Type B pancreatic cell (in vitro differentiated cells): ENCODE results near the gene FERMT3. TPM values are rescaled to one million over a fixed set of nuclear protein-coding genes. Genes with fewer than 3 reads are reported as not detected.

ENCODE experiments used
- DNase-seq: peaks from one replicate; pipeline ENCODE4 v3.0.0; 2021; ENCODE audit warnings: mixed read lengths; ENCODE audit not compliant: unreplicated experiment; ENCODE audit errors: extremely low spot score
- H3K27ac Mint-ChIP-seq: 2 replicates; pipeline ENCODE4 v1.8.0; 2021; ENCODE audit warnings: mild to moderate bottlenecking, mixed read lengths
- H3K27me3 Mint-ChIP-seq: 2 replicates; pipeline ENCODE4 v1.8.0; 2021; ENCODE audit warnings: mixed read lengths
- H3K36me3 Mint-ChIP-seq: 2 replicates; pipeline ENCODE4 v1.8.0; 2021; ENCODE audit warnings: mixed read lengths
- H3K4me1 Mint-ChIP-seq: one replicate; pipeline ENCODE4 v1.8.0; 2021; ENCODE audit warnings: mixed read lengths; ENCODE audit not compliant: unreplicated experiment
- H3K4me3 Mint-ChIP-seq: 2 replicates; pipeline ENCODE4 v1.8.0; 2021; ENCODE audit warnings: mild to moderate bottlenecking, mixed read lengths
- H3K9me3 Mint-ChIP-seq: 2 replicates; pipeline ENCODE4 v1.8.0; 2021; ENCODE audit warnings: mixed read lengths
- CTCF ChIP-seq: fragments of 200-600 bp; sonication (generic); conservative IDR thresholded peaks from 2 replicates; pipeline ENCODE4 v1.5.0; 2021; ENCODE audit warnings: antibody characterized with exemption, mild to moderate bottlenecking
- total RNA-seq: library from RNA; stranded (reverse); gene quantifications from 2 replicates; pipeline ENCODE4 v1.2.1, GENCODE V29; 2021; ENCODE audit warnings: low replicate concordance

Gene FERMT3
- total RNA-seq, 1 donor from 2014 or later: 3.5 TPM

- peak overlapping the region; percentile 86 for H3K4me3 Mint-ChIP-seq
- no peaks in the 10 kb centered on the region for H3K27me3 Mint-ChIP-seq
- peak overlapping the region; percentile 85 for H3K27ac Mint-ChIP-seq
- DNase-seq: no peak
- H3K4me1 Mint-ChIP-seq: peaks cover 21% of the 10 kb centered on the region
- H3K36me3 Mint-ChIP-seq: peaks cover 3% of the 10 kb centered on the region
- no peaks in the 10 kb centered on the region for H3K9me3 Mint-ChIP-seq
- no peak for TF ChIP-seq CTCF
Observed at GRCh38 chr11:64235437-64236161, 29.1 kb downstream of the FERMT3 start.

DNA sequence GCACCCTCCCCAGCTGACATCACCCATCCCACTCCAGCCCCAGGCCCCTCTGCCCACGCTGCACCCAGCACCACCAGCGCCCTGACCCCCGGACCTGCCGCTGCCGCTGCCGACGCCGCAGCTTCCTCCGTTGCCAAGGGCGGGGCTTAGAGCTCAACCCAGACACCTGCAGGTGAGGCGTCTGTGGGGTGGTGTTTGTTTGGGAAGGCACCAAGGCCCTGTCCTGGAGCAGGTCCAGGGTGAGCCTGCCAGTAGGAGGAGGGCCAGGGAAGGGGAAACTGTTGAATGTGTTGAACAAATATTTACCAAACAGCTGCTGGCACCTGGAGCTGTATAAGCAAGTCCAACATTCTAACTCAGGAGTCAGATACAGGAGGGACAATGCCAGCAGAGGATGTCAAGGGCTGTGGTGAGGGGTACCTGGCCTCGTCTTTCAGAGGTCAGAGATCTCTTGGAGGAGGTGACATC lies 31.0 kb downstream of the FERMT3 start:
- peak overlapping the region; percentile 73 for H3K4me3 Mint-ChIP-seq
- H3K9me3 Mint-ChIP-seq: no peaks in the 10 kb centered on the region
- no peak for TF ChIP-seq CTCF
- H3K36me3 Mint-ChIP-seq: peaks cover 3% of the 10 kb centered on the region
- no peaks in the 10 kb centered on the region for H3K27me3 Mint-ChIP-seq
- H3K27ac Mint-ChIP-seq: peak overlapping the region; percentile 76
- H3K4me1 Mint-ChIP-seq: peaks cover 21% of the 10 kb centered on the region
- no peak for DNase-seq

DNA sequence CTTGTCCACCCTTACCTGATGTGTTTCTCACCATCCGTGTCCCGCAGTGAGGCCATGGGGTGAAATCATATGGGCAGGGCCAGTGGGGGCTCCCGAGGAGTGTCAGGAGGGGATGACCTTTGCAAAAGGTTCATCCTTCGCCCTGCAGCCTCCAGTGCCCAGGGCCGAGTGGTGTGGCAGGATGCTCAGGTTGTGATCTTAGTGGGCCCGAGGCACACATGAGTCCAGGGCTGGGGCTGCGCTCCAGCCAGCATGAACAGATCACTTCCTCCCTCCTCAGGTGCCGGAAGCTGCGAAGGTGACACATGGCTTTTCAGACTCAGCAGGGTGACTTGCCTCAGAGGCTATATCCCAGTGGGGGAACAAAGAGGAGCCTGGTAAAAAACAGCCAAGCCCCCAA lies 31.6 kb downstream of the FERMT3 start:
- peaks cover 3% of the 10 kb centered on the region for H3K36me3 Mint-ChIP-seq
- H3K27me3 Mint-ChIP-seq: no peaks in the 10 kb centered on the region
- peak overlapping the region; percentile 73 for H3K4me3 Mint-ChIP-seq
- H3K4me1 Mint-ChIP-seq: peaks cover 16% of the 10 kb centered on the region
- no peak for TF ChIP-seq CTCF
- no peak for DNase-seq
- H3K9me3 Mint-ChIP-seq: no peaks in the 10 kb centered on the region
- H3K27ac Mint-ChIP-seq: peak overlapping the region; percentile 100

DNA sequence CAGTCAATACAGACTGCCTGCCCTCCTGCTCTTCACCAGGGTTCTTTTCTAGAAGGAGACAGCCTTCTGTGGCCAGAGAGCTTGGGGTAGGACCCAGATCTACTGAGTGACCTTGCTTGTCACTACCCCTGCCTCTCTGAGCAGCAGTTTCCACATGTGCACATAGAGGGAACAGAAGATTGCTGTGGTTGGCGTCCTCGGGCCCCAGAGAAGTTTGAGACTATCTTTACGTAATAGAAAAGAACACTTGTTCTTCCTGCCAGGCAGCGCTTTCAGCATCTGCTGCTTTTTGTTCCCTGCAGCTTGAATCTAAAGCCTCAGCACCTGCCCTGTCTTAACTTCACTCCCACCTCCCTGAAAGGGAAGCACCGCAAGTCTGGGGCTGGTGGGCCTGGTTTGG lies 32.5 kb downstream of the FERMT3 start:
- H3K36me3 Mint-ChIP-seq: peaks cover 3% of the 10 kb centered on the region

GRCh38 chr11:64239662-64240434 lies 33.3 kb downstream of the FERMT3 start:
- peak overlapping the region; percentile 100 for H3K27ac Mint-ChIP-seq
- no peak for DNase-seq
- peak overlapping the region; percentile 91 for H3K4me3 Mint-ChIP-seq
- peaks cover 16% of the 10 kb centered on the region for H3K4me1 Mint-ChIP-seq
- H3K9me3 Mint-ChIP-seq: no peaks in the 10 kb centered on the region
- H3K36me3 Mint-ChIP-seq: peaks cover 3% of the 10 kb centered on the region
- no peaks in the 10 kb centered on the region for H3K27me3 Mint-ChIP-seq
- no peak for TF ChIP-seq CTCF

More for the DNA sequence above, 32.5 kb downstream of the FERMT3 start:
- Mint-ChIP-seq H3K4me1 (peaks cover 16% of the 10 kb centered on the region), H3K4me3 (peak overlapping the region; percentile 59), H3K27me3 (no peaks in the 10 kb centered on the region), H3K9me3 (no peaks in the 10 kb centered on the region), H3K27ac (peak overlapping the region; percentile 100)
- no peak for TF ChIP-seq CTCF
- no peak for DNase-seq
